T-cell (primary cell): Measurements from ENCODE around the gene PIGBOS1. TPM values are rescaled to one million over a fixed set of nuclear protein-coding genes. Genes with fewer than 3 reads are reported as not detected.
"Not testable (repeated sequence)": the region's sequence is repeated elsewhere in the genome, so short reads cannot be mapped to it uniquely, and the experiment has no call there.

Experiments used
- ATAC-seq, 4 experiments: fragments of 200-7000 bp in 3 of 4; fragments of 150-1000 bp in 1 of 4; cut with Tn5 transposase; replicated peaks in 1 of 4; 1 replicate in 3 of 4; 2 replicates in 1 of 4; pipeline ENCODE4 v1.10.0; 2021; ENCODE audit warnings: moderate library complexity in 3 of 4, mild to moderate bottlenecking in 2 of 4, moderate number of reproducible peaks in 1 of 4
- CTCF ChIA-PET, 2 donors: fragments of 300-600 bp; sonication (Branson Sonifier 250); formaldehyde crosslinking; loops; one replicate each; lab custom pipeline; 2022; ENCODE audit warnings: antibody characterized with exemption in 2 of 2; lab: Charles Lee
- POLR2A ChIA-PET, 2 donors: fragments of 300-600 bp; sonication (Branson Sonifier 250); formaldehyde crosslinking; loops; one replicate each; lab custom pipeline; 2022; ENCODE audit warnings: antibody characterized with exemption in 2 of 2; lab: Charles Lee
- DNase-seq, 35 experiments: peaks; one replicate each; pipeline versions ENCODE4 v3.0.0 to v3.0.0-alpha.2; 2013 to 2023
- H3K27ac ChIP-seq: one replicate; pipeline ENCODE4 v1.5.1; 2013; ENCODE audit warnings: low read length
- H3K27me3 ChIP-seq, 2 experiments: replicated peaks in 1 of 2; 1 replicate in 1 of 2; 2 replicates in 1 of 2; pipeline versions ENCODE4 v1.6.1 to v1.7.0; 2013; ENCODE audit warnings: low read length in 1 of 2, mixed read lengths in 1 of 2; ENCODE audit not compliant: control insufficient read depth in 2 of 2, insufficient read depth in 2 of 2; ENCODE audit errors: extremely low read depth in 1 of 2
- H3K36me3 ChIP-seq, 2 donors: 1 replicate in 1 of 2; 2 replicates in 1 of 2; pipeline versions ENCODE4 v1.6.1 to v1.7.0; 2013; ENCODE audit warnings: low read length in 1 of 2; ENCODE audit not compliant: control insufficient read depth in 2 of 2, insufficient read depth in 1 of 2; ENCODE audit errors: extremely low read depth in 1 of 2
- H3K4me1 ChIP-seq, 2 experiments: 1 replicate in 1 of 2; 2 replicates in 1 of 2; pipeline versions ENCODE4 v1.6.1 to v1.7.0; 2013; ENCODE audit warnings: low read length in 2 of 2, mixed read lengths in 1 of 2; ENCODE audit not compliant: insufficient read depth in 2 of 2, control insufficient read depth in 1 of 2; ENCODE audit errors: extremely low read depth in 1 of 2
- H3K4me3 ChIP-seq, 2 donors: 1 replicate in 1 of 2; 2 replicates in 1 of 2; pipeline versions ENCODE4 v1.5.1 to v1.7.0; 2013; ENCODE audit warnings: mild to moderate bottlenecking in 2 of 2, low read length in 1 of 2, moderate library complexity in 1 of 2; ENCODE audit not compliant: control insufficient read depth in 1 of 2; ENCODE audit errors: extremely low read depth in 1 of 2
- H3K9me3 ChIP-seq: 2 replicates; pipeline ENCODE4 v1.7.0; 2013
- H3K27ac Mint-ChIP-seq, 2 donors: one replicate each; pipeline ENCODE4 v1.8.0; 2020 to 2021; ENCODE audit warnings: mild to moderate bottlenecking in 2 of 2, mixed read lengths in 2 of 2
- H3K27me3 Mint-ChIP-seq, 2 donors: one replicate each; pipeline ENCODE4 v1.8.0; 2021 to 2022; ENCODE audit warnings: mixed read lengths in 2 of 2
- H3K36me3 Mint-ChIP-seq: one replicate; pipeline ENCODE4 v1.8.0; 2021; ENCODE audit warnings: mixed read lengths
- H3K4me1 Mint-ChIP-seq, 3 donors: one replicate each; pipeline ENCODE4 v1.8.0; 2020 to 2022; ENCODE audit warnings: mixed read lengths in 3 of 3, mild to moderate bottlenecking in 1 of 3
- H3K4me3 Mint-ChIP-seq, 3 donors: one replicate each; pipeline ENCODE4 v1.8.0; 2020 to 2022; ENCODE audit warnings: mild to moderate bottlenecking in 3 of 3, mixed read lengths in 3 of 3, moderate library complexity in 3 of 3
- H3K9me3 Mint-ChIP-seq, 3 donors: one replicate each; pipeline ENCODE4 v1.8.0; 2020 to 2022; ENCODE audit warnings: mixed read lengths in 3 of 3
- WGBS: methylation state at CpG from one replicate; pipeline ENCODE4 v1.1.5; 2013; ENCODE audit warnings: missing lambda C conversion rate; ENCODE audit not compliant: insufficient coverage; 5-methylcytosine and 5-hydroxymethylcytosine counted together
- total RNA-seq, 35 experiments: library from RNA in 6 of 35; stranded (reverse) in 6 of 35; fragments of 120-200 nt in 1 of 35; gene quantifications; one replicate each; pipeline versions ENCODE4 v1.2.1 to v1.2.4 and lab custom pipeline; 2013 to 2026

The PIGBOS1 gene
- total RNA-seq, 5 donors from 2014 or later (not counting 1 experiment from before 2014, with no cell fraction given): 10.0 to 24.4 (median 16.7) TPM

DNA sequence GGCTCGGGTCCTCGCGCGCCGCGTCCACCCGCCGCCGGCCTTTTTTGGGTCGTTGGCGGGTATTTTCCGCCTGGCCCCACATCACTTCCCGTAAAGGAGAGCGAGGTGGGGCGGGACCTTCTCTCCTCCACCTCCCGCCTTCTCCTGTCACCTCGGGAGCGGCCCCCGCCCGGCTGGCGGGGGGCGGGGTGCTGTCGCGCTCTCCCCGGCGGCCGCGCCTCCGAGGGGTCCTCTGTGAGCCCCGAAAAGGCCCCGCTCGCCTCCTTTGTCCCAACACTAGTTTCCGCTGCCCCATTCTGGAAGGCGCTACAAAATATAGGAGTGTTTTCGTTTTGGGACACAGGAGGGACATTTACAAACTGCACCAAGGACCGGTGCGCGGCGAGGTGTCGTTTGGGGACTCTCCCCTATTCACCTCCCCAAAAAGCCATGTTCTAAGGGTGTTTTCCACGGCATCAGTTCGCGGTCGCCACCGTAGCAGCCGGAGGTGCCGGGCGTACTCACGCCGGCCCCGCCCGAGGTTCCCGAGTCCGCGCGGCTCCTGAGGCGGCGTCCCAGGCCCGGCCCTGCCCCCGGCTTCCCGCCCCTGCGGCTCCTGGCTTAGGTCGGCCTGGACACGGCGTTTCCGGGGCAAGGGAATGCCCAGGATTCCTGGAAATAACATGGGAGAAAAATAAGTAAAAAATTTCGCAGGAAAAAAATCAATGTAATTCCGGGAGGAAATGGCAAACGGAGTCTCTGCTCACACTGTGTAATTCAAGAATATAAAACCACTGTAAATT lies 29.0 kb downstream of the PIGBOS1 start, which contains the start of gene RAB27A:
Gene RAB27A, minus strand, starts transcription at position 68 of the 782 bp plus-strand sequence. CDS start 54,879 bp downstream, outside the sequence.
- CTCF ChIA-PET: interaction anchor here (0.6 to 3.0 kb wide), 11 partner anchors 8 to 150 kb away, joined by 3 to 51 read pairs (median 5); partner anchors contain the start of genes PIGB (in 1 of the 2) and PIGBOS1 (in 1 of the 2)
- peaks cover 10% of the 10 kb centered on the region for H3K36me3 Mint-ChIP-seq
- ATAC-seq (peak; percentile 72 to 79 (median 74)), DNase-seq (peak; percentile 44 to 89 (median 68))
- under 1% methylated on average over 53 of the region's 69 CpGs for WGBS
- no peaks in the 10 kb centered on the region for H3K9me3 Mint-ChIP-seq
- no peaks in the 10 kb centered on the region for H3K27me3 Mint-ChIP-seq
- Histone ChIP-seq H3K36me3 (no peaks in the 10 kb centered on the region), H3K27me3 (no peaks in the 10 kb centered on the region), H3K4me1 (peaks cover 5 to 30% of the 10 kb centered on the region in 2 experiments), H3K27ac (peak within 1 kb of the TSS; percentile 95), H3K4me3 (peak within 1 kb of the TSS; percentile 92 to 97), H3K9me3 (no peaks in the 10 kb centered on the region)
- peaks cover 41 to 43% (median 41%) of the 10 kb centered on the region in 3 donors for H3K4me1 Mint-ChIP-seq
- H3K27ac Mint-ChIP-seq: peak within 1 kb of the TSS; percentile 89 to 99
- POLR2A ChIA-PET: interaction anchor here in 1 of 2 donors (0.5 to 0.6 kb wide), 2 partner anchors 71 to 73 kb away, joined by 6 to 7 read pairs; no protein-coding TSS in a partner anchor
- peak within 1 kb of the TSS; percentile 92 to 94 (median 93) for H3K4me3 Mint-ChIP-seq

- ChIA-PET POLR2A (no interaction called here), CTCF (no interaction called here)
- H3K36me3 Mint-ChIP-seq: peaks cover 10% of the 10 kb centered on the region
- H3K4me1 Mint-ChIP-seq: peaks cover 47 to 50% (median 49%) of the 10 kb centered on the region in 3 donors
- Histone ChIP-seq H3K27ac (peak overlapping the region; percentile 95), H3K4me1 (peaks cover 5 to 35% of the 10 kb centered on the region in 2 experiments), H3K9me3 (no peaks in the 10 kb centered on the region), H3K27me3 (no peaks in the 10 kb centered on the region), H3K4me3 (peak overlapping the region; percentile 92 to 97), H3K36me3 (no peaks in the 10 kb centered on the region)
- H3K27ac Mint-ChIP-seq: peak overlapping the region; percentile 89 to 99
- H3K9me3 Mint-ChIP-seq: no peaks in the 10 kb centered on the region
- peak overlapping the region; percentile 92 to 94 (median 93) for H3K4me3 Mint-ChIP-seq
- H3K27me3 Mint-ChIP-seq: no peaks in the 10 kb centered on the region
- peak in 23 of 35 experiments; percentile 5 to 55 (median 22) for DNase-seq
- WGBS: 2% methylated on average over 34 of the region's 37 CpGs
- peak in 2 of 4 experiments; percentile 19 to 20 for ATAC-seq
These were observed 29.7 kb downstream of the PIGBOS1 start for GRCh38 chr15:55289011-55289745.

DNA sequence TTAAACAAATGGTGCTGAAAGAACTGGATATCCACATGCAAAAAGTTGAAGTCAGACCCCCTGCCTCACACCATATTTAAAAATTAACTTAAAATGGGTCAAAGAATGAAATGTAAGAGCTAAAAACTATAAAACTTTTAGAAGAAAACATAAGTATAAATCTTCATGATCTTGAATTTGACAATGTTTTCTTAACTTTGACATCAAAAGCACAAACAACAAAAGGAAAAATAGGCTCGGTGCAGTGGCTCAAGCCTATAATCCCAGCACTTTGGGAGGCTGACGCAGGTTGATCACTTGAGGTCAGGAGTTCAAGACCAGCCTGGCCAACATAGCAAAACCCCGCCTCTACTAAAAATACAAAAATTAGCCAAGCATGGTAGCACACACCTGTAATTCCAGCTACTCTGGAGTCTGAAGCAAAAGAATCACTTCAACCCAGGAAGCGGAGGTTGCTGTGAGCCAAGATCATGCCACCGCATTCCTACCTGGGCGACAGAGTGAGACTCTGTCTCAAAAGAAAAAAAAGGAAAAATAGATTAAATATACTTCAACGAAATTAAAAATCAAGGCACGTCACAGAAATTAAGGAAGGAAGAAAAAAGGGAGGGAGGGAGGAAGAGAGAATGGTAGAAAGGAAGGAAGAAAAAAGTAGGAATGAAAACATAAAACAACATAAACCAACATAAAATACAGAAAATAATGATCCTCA lies 30.8 kb downstream of the PIGBOS1 start:
- ATAC-seq (no peak), DNase-seq (no peak)
- Histone ChIP-seq H3K4me1 (peaks cover 5 to 43% of the 10 kb centered on the region in 2 experiments), H3K36me3 (no peaks in the 10 kb centered on the region), H3K9me3 (no peaks in the 10 kb centered on the region), H3K27me3 (no peaks in the 10 kb centered on the region), H3K27ac (peak overlapping the region; percentile 95), H3K4me3 (peak overlapping the region in 1 of 2 donors; percentile 92)
- Mint-ChIP-seq H3K4me3 (peak overlapping the region; percentile 92 to 94 (median 93)), H3K27ac (peak overlapping the region; percentile 89 to 99), H3K4me1 (peaks cover 53 to 60% (median 58%) of the 10 kb centered on the region in 3 donors), H3K36me3 (peaks cover 10% of the 10 kb centered on the region), H3K27me3 (no peaks in the 10 kb centered on the region), H3K9me3 (no peaks in the 10 kb centered on the region)
- WGBS: 37% methylated on average over 3 of the region's 8 CpGs
- ChIA-PET CTCF (interaction anchor here (0.6 to 1.3 kb wide), 6 partner anchors 11 to 71 kb away, joined by 3 to 5 read pairs (median 4); no protein-coding TSS in a partner anchor), POLR2A (interaction anchor here (0.6 to 1.7 kb wide), 4 partner anchors 16 to 104 kb away, joined by 3 to 5 read pairs (median 4); no protein-coding TSS in a partner anchor)

DNA sequence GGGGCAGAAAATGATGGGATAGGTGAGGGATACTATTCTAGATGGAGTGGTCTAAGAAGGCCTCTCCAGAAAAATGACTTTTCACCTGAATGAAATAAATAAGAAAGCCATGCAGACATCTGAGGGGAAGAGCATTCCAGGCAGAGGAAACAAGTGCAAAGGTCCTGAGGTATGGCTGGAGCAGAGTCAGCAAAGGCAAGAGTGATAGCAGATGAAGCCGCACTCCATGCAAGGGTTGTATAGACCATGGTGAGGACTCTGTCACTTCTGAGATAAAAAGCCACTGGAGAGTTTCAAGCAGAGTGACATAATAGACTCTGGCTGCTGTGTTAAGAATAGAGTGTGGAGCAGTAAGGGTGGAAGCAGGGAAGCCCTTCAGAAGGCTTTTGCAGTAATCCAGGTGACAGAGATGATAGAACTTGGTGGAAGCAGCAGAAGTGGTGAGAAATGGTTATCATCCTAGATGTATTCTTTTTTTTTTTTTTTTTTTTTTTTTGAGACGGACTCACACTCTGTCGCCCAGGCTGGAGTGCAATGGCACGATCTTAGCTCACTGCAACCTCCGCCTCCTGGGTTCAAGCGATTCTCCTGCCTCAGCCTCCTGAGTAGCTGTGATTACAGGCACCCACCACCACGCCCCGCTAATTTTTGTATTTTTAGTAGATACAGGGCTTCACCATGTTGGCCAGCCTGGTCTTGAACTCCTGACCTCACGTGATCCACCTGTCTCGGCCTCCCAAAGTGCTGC lies 32.3 kb downstream of the PIGBOS1 start:
- not testable (repeated sequence) for ATAC-seq, H3K27me3 ChIP-seq, DNase-seq, H3K36me3 Mint-ChIP-seq, H3K4me3 ChIP-seq, H3K27me3 Mint-ChIP-seq, H3K9me3 ChIP-seq, H3K36me3 ChIP-seq, H3K9me3 Mint-ChIP-seq
- ChIA-PET POLR2A (interaction anchor here (1.4 to 1.7 kb wide), 2 partner anchors 19 to 20 kb away, joined by 4 to 5 read pairs; no protein-coding TSS in a partner anchor), CTCF (interaction anchor here (0.5 to 1.3 kb wide), 3 partner anchors 9 to 95 kb away, joined by 3 to 5 read pairs (median 3); no protein-coding TSS in a partner anchor)
- peak overlapping the region; percentile 85 for H3K27ac ChIP-seq
- peaks cover 5 to 58% of the 10 kb centered on the region in 2 experiments for H3K4me1 ChIP-seq
- Mint-ChIP-seq H3K4me1 (peaks cover 69 to 76% (median 74%) of the 10 kb centered on the region in 3 donors), H3K4me3 (peak overlapping the region; percentile 92 to 94 (median 93)), H3K27ac (peak overlapping the region; percentile 89 to 99)
- WGBS: 95% methylated on average over 5 of the region's 10 CpGs

DNA sequence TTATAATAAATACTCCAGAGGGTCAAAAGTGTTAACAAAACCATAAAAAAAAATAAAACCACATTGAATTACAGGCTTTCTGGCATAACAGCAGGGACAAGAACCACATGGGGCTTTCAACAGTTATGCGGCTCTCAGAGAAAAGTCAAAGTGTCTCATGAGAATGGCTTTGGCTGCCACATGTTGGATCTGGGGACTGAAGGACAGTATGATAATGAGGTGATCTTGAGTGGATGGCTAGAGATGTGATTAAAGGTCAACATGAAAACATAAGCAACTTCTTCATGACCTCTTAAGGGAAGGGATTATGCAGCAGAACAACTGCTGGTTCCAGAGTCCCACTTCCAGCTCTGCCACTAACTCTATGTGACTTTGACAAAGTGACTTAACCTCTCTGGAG lies 34.5 kb downstream of the PIGBOS1 start:
- no peak for ATAC-seq
- Mint-ChIP-seq H3K4me3 (no peak overlapping the region), H3K4me1 (peaks cover 87 to 94% (median 90%) of the 10 kb centered on the region in 3 donors), H3K36me3 (peaks cover 10% of the 10 kb centered on the region), H3K27ac (peak overlapping the region; percentile 87 to 99), H3K9me3 (no peaks in the 10 kb centered on the region), H3K27me3 (no peaks in the 10 kb centered on the region)
- no peak for DNase-seq
- H3K9me3 ChIP-seq: no peaks in the 10 kb centered on the region
- ChIA-PET POLR2A (no interaction called here), CTCF (no interaction called here)
- WGBS: 60% methylated on average over 1 of the region's 1 CpG
- H3K27ac ChIP-seq: peak overlapping the region; percentile 85
- H3K36me3 ChIP-seq: no peaks in the 10 kb centered on the region
- no peaks in the 10 kb centered on the region for H3K27me3 ChIP-seq
- H3K4me1 ChIP-seq: peaks cover 10 to 67% of the 10 kb centered on the region in 2 experiments
- H3K4me3 ChIP-seq: no peak overlapping the region
